Measurements from ENCODE around the gene PFKFB4.
A peak's percentile ranks its signal among the peaks of the same experiment; 100 is the strongest.

PFKFB4 gene

GRCh38 chr3:48507256-48508061, 49.1 kb downstream of the PFKFB4 start:
- H3K27ac ChIP-seq, result peak overlapping the region; percentile 55
- peak; percentile 78 for TF ChIP-seq CTCF (conservative IDR thresholded peaks at IDR 0.05)

- TF ChIP-seq CTCF (conservative IDR thresholded peaks at IDR 0.05), result no peak
- peak overlapping the region; percentile 55 for H3K27ac ChIP-seq
These were observed 50.6 kb downstream of the PFKFB4 start for GRCh38 chr3:48505968-48506504.

GRCh38 chr3:48505146-48505545, 51.5 kb downstream of the PFKFB4 start:
- TF ChIP-seq CTCF (conservative IDR thresholded peaks at IDR 0.05), result no peak

GRCh38 chr3:48504051-48504946, 52.3 kb downstream of the PFKFB4 start, which contains the start of gene SHISA5:
TSS of gene SHISA5 (minus strand) at chr3:48504174. CDS start at chr3:48504094, 80 bp downstream.
- TF ChIP-seq CTCF (conservative IDR thresholded peaks at IDR 0.05), result no peak
- peak within 1 kb of the TSS; percentile 77 for H3K27ac ChIP-seq

More at GRCh38 chr3:48505146-48505545, 51.5 kb downstream of the PFKFB4 start:
- peak overlapping the region; percentile 77 for H3K27ac ChIP-seq

GRCh38 chr3:48503401-48504050, 53.1 kb downstream of the PFKFB4 start:
- TF ChIP-seq CTCF (conservative IDR thresholded peaks at IDR 0.05), result no peak
- peak overlapping the region; percentile 77 for H3K27ac ChIP-seq

GRCh38 chr3:48502728-48503168, 53.9 kb downstream of the PFKFB4 start:
- no peak for TF ChIP-seq CTCF (conservative IDR thresholded peaks at IDR 0.05)
- H3K27ac ChIP-seq, result peak overlapping the region; percentile 77
